ENCODE data around the gene PGAM5.

- TF ChIP-seq POLR2AphosphoS5 (IDR thresholded peaks at IDR 0.05) = no peak
- TF ChIP-seq CTCF (IDR thresholded peaks at IDR 0.05) = no peak
- TF ChIP-seq POLR2A (IDR thresholded peaks at IDR 0.05) = no peak
These were observed 20.5 kb upstream of the PGAM5 start for GRCh38 chr12:132690112-132690511.
